DOHH2 (cell line): ENCODE measurements around the gene DOCK4.

ENCODE experiments used
- CTCF ChIP-seq: fragments of 200-600 bp; sonication (generic); IDR thresholded peaks from one replicate; pipeline ENCODE4 v1.5.1; 2014; ENCODE audit warnings: antibody characterized with exemption, mild to moderate bottlenecking, low read depth, low read length; ENCODE audit not compliant: poor library complexity, severe bottlenecking
- EZH2phosphoT487 ChIP-seq: fragments of 200-600 bp; sonication (generic); IDR thresholded peaks from 2 replicates; pipeline ENCODE4 v1.6.1; 2017; ENCODE audit warnings: borderline replicate concordance, mild to moderate bottlenecking, antibody characterized with exemption, low read length, moderate library complexity, mixed read lengths

GRCh38 chr7:112161253-112162141, 44.7 kb downstream of the DOCK4 start:
- TF ChIP-seq EZH2phosphoT487 (no peak), CTCF (no peak)
